HG03135 (cell line): ENCODE results near the gene CHCHD10.

Experiments
- ATAC-seq: cut with Tn5 transposase; IDR thresholded peaks from one replicate; pipeline ENCODE4 v1.9.1; 2021; ENCODE audit warnings: mild to moderate bottlenecking, moderate library complexity; ENCODE audit not compliant: unreplicated experiment

CHCHD10 gene

DNA sequence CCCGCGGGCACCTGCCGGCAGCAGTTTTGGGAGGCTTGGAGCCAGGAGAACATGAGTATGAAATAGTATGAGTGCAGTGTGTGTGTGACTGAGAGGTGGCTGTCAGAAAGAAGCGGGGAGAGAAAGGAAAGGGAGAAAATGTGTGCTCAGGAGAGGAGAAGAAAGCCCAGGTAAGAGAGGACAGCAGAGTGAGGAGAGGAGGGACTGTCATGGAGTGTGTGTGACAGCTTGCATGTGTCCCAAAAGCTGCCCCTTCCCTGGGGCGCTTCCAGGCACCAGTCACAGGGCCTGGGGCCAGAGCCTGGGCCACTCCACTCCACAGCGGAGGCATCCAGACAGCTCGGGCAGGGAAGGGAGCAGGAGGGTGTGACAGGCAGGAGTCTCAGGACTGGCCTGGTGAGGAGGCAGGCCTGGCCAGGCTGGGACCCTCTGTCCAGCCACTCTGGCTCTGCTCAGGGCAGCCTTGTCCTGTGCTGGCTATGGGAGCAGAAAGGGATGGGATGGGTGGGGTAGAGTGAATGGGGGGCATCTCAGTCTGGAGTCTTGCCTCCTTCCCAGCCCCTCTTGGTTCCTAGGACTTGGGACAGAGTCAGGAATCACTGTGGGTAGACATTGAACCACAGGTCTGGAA is 5.8 kb upstream of the CHCHD10 start:
- no peak for ATAC-seq

DNA sequence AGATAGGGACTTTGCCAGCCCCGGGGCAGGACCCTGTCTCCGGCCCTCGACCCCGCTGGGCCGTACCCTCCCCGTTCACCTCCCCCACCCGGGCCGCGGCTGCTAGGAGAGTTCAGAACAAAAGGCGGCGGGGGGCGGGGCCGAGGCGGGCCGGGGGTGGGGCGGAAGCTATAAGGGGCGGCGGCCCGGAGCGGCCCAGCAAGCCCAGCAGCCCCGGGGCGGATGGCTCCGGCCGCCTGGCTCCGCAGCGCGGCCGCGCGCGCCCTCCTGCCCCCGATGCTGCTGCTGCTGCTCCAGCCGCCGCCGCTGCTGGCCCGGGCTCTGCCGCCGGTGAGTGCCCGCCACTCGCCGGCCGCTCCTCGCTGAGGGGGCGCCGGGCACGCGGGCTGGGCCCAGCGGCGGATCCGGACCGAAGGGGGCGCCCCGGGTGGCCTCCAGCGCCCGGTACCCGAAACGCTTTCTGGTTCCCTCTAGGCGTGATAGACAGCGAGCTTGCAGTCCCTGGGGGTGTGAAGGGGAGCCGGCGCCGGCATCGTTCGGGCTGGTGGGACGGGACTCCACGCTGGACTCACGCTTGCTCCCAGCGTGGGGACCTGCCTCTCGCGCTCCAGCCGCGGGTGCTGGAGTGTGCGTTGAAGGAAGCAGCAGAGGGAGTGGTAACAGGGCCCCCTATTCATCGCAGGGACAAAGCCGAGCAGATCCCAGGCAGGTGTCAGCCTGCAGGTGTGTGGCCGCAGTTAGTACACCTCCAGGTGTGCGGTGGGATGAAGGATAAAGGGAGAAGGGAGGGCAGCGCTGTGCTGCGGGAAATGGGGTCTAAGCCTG is 5.1 kb upstream of the CHCHD10 start, which contains the start of gene MMP11:
Gene MMP11 (plus strand): TSS at position 201 of the 825 bp plus-strand sequence. CDS start 22 bp downstream, at position 223.
- ATAC-seq = no peak

DNA sequence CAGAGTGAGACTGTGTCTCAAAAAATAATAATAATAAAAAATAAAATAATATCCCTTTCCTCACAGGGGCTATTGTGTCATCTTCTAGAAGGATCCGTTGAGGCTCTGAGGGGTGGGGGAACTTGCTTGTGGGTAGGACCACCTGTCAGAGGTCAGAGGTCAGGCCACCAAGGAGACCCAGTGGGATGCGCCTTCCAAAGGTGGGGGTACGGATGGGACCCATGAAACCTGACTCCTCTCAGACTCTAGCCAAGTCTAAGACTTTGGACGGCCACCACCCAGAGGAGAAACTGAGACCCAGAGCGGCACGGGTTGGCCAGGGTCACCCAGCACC is 4.5 kb upstream of the CHCHD10 start:
- ATAC-seq = no peak

DNA sequence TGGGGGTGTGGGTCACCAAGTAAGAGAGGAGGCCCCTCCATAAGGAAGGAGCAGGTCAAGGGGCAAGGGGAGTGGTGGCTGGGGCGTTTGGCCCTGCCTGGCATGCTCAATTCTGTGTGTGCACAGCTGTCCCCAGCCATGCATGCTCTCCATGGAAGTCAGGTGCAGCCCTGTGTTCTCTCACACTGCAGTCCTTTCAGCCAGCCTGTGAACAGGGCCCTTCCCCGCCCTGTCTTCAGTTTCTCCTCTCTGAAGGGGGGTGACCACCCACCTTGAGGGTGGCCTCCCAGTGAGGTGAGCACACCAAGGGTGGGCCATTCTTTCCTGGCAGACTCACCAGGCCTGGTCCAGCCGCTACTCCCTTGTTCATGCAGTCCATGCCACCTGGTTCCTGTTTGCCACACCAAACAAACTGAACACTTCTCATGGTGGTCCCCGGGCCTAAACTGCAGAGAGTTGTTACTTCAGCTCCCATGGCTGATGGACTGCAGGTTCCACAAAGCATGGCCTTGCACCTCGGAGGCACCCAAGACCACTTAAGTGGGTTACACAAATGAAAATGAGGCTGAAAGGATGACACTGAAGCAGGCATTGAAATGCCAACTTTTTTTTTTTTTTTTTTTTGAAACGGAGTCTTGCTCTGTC is 1.7 kb upstream of the CHCHD10 start:
- no peak for ATAC-seq

DNA sequence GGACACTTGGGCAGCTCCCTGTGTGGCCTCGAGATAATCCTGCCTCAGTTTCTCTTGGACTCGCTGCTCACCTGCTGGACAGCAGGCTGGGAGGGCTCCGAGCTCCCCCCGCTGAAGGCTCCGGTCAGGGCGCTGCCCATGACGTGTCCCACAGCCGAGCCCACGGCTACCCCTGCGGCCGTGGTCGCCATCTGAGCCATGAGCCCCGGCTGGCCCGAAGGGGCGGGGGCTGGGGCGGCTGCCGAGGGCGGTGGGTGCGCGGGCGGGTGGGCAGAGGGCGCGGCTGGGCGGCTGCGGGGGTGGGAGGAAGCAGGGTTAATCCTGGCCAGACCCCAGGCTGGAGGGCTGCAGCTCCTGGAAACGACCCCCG is 484 bp downstream of the CHCHD10 start:
- no peak for ATAC-seq

DNA sequence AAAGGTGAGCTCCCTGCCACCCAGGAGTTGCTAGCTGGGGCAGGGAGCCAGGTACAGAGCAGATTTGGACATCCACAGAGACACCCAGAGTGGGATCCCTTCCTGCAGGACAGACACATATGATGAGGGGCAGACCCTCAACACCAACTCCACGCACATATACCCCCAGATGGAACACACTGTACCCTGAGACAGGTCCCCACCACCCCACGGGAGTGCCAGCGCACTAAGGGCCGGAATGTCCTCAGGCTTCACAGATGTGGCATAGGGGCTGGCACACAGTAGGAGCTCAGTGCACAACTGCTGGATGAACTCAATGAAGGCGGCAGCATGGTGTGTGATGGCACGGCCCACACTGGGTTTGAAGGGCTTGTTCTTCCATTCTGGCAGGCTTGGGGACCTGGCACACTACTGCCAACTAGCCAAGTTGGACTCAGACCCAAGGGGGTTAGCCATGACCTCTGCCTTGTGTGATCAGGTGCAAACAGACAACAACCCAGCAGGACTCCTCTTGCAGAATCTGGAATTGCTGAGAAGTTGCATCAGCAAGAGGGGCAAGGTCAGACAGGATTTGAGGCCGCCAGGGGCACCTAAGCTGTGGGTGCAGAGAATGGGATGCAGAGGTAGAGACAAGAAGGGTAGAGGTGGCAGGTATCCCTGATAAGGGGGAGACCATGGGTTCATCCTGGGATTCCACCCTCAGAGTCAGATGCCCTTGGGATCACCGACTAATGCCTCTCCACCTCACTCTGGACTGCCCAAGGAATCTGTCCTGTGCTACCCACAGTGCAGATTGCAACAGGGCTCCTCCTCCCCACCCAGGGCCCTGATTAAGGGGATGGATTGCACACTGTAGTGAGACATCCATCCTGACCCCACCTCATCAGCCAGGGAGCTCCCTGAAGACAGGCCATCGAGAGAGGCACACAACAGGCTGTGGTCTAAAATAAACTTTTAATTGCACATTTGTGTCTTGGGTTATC is 2.6 kb downstream of the CHCHD10 start:
- no peak for ATAC-seq

DNA sequence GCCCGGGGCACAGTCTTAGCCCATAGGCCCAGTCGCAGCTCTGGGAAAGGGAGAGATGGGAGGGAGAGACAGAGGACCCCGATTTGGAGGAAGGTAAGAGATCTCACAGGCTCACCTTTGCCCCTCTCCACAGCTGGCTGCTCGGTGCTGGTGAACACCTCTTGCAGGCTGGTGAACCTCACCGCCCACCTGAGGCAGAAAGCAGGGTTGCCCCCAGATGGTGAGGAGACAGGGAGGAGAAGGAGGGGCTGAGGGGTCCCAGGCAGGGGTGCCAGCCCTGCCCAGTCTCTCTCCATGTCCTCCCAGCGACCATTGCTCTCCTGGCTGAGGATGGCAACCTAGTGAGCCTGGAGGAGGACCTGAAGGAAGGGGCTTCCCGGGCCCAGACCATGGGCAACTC is 3.8 kb downstream of the CHCHD10 start:
- no peak for ATAC-seq

DNA sequence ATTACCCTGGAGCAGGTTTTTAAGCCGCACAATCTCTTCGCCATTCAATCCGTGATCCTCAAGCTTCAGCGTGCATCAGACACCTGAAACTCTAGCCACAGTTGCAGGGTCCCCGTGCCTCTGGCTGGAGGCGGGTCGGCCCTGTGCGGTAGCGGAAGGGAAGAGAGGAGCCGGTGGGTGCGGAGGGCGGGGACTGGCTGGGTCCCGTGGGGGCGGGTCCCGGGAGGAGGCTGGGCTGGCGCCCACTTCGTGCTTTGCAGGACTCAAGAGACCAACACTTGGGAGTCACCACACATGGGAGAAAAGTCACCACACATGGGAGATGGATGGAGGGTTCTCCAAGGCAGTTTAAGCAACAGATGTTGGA is 4.2 kb downstream of the CHCHD10 start:
- no peak for ATAC-seq

DNA sequence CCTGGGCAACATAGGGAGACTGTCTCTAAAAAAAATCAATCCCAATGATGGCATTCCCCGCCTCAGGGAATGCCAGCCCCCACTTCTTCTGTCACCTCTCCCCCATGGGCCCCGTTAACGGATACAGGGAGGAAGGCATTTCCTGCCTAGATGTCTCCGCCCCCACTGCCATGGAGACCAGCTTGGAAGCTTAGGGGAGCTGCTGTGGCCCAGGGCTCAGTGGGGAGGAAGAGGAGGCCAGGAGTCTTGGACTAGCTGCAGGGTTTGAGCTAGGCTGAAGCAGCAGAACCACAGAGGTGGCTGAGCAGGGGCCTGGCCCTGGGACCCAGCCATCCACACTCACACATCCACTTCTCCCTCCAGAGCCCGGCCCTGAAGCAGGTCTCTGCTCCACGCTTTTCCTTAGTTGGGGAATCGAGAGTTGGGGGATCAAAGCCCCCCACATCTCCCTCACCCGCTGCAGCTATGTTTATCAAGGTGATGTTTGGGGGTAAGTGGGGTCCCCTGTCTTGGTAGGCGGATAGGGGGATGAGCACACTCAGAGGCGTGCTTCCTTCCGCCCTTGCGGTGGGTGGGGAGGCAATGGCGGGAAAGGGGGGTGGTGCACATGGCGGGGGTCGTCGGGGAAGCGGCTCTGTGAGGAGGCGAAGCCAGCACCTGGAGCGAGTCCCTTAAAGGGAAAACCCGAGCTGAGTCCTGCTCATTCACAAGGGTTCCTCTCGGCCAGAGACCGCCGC is 4.8 kb downstream of the CHCHD10 start, which contains the start of gene C22orf15:
Gene C22orf15 (plus strand): TSS at position 149 of the 737 bp plus-strand sequence. CDS start 317 bp downstream, at position 466.
- no peak for ATAC-seq

DNA sequence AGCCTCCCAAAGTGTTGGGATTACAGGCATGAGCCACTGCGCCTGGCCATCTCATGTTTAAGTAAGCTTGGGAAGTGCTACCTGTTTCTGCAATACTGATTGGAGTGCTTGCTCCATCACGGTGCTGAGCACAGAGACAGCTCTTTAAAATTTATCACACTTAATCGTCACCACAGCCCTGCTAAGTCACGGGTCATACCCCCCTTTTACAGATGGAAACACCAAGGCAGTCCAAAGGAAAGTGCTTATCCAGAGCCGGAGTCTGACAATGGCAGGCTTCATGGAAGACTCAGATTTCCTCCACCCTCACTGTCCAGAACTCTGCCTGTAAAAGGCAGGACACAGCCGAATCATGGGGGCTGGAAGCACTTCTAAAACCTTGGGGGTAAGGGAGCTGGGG is 7.7 kb downstream of the CHCHD10 start:
- no peak for ATAC-seq

DNA sequence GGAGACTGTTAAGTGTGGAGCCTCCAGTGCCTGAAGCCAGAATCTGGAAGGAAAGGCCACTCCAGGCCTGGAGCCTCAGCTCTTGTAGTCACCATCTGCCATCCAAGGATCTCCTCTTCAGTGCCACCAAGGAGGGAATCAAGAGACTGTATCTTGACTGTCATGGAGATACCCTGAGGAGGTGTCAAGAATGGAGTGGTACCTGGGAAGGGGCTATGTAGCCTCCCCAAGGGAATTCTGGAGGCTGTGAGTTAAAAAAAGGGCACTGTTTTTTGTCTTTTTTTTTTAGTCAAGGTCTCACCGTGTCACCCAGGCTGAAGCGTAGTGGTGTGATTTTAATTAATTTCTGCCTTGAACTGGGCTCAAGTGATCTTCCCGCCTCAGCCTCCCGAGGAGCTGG is 8.2 kb downstream of the CHCHD10 start:
- no peak for ATAC-seq

DNA sequence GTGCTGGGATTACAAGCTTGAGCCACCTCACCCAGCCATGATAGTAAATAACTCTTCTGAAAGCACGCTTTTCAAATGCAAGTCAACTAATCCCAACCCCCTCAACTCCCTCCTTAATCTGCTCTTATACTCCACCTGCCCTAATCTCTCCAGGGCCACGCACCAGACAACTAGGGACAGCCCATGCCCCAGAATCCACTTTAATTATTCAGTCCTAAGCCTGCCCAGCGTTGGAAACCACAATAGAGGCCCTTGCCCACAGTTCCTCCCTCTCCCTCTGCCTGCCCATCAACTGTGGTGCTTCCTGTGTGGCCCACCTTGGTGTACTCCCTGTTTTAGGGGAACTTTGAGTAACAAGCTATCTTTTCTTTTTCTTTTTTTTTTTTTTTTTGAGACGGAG is 10.9 kb downstream of the CHCHD10 start:
- no peak for ATAC-seq

DNA sequence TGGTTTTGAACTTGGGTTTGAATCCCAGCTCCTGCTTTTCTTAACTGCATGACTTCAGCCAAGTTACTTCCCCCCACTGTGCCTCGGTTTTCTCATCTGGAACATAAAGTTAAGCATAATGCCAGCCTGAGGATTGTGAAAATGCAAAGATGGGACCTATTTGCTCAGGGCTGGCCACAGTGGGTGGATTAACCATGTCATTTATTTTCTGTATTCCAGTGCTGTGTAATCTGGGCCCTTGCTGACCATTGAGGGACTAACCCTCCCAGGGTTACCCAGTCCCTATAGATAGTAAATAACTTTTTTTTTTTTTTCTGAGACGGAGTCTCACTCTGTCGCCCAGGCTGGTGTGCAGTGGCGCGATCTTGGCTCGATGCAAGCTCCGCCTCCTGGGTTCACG is 12.1 kb downstream of the CHCHD10 start:
- no peak for ATAC-seq

DNA sequence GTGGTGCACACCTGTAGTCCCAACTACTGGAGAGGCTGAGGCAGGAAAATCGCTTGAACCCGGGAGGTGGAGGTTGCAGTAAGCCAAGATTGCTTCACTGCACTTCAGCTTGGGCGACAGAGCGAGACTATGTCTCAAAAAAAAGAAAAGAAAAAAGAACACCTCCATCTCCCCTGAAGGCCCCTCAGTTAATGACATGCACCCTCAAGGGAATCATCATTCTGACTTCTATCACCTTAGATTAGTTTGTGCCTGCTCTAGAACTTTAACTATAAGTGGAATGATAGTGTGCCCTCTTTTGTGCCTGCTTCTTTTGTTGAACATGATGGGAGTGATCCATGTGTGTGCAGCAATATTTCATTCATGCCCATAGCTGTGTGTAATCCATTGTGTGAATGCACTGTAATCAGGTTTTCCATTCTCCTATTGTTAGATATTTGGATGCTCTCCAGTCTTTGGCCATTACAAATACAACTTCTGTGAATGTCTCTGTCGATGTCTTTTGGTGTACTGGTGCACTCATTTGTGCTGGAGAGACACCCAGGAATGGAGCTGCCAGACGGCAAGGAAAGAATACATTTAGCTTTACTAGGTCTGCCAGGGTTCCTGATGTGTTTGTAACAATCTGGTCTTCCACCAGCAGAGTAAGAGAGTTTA is 12.7 kb downstream of the CHCHD10 start:
- ATAC-seq = no peak

DNA sequence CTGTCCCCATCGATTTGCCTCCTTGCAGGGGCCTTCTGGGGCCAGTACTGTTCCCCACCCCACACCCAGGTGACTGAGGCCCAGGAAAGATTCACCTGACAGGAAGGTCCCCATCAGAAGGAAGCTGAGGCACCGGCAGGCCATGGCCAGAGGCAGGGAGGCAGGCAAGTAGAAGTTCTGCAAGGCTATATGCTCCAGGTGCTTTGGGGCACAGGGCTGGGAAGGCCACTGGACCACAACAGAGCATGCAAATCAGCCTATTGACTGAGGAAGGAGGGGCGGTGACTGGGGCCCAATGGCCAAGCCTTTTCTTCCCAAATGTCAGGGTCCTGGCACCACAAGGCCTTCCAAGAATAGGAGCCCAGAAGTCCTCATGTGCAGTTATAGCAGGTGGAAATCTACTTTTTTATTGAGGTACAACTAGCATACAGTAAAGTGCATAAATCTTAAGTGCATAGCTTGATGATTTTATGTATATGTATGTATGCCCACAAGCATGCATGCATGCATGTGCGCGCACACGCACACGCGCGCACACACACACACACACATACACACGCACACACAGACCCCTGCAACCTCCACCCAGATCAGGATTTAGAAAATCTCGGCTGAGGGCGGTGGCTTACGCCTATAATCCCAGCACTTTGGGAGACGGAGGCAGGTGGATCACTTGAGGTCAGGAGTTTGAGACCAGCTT is 13.4 kb downstream of the CHCHD10 start, which contains the start of gene VPREB3:
Gene VPREB3 (minus strand): TSS at position 206 of the 700 bp plus-strand sequence. CDS start 62 bp downstream, at position 144.
- no peak for ATAC-seq

DNA sequence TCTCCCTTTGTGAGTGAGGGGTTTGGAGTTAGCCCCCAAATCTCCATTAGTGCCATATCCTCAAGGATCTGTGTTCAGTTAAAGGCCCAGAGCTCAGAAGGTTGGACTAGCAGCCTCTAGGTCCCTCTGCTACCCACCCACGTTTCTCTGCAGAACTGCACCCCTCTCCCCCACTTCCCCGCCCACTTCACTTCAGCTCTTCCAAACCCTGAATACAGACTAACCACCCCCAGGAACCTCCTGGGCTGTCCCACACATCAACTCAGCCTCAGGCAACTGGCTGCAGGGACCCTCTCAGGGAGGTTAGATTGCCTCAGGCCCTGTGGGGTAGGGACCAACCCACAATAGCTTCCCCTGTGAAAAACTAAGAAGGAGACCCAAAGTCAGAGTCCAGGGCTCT is 14.4 kb downstream of the CHCHD10 start:
- ATAC-seq = no peak

DNA sequence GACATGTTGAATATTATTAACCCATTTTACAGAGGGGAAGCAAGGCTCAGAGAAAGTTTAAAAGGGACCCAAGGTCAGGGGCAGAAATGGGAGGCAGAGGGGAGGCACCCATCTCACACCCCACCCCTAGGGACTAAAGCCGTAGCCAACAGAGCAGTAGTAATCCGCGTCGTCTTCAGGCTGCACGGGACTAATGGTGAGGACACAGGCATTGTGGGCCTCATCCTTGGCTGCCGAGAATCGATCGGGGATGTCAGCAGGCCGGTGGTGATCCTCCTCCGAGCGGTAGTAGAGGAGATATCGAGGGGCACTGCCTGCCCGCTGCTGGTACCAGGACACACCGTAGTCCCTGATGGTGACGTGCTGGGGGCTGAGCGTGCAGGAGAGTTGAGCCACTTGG is 15.0 kb downstream of the CHCHD10 start:
- ATAC-seq = no peak

DNA sequence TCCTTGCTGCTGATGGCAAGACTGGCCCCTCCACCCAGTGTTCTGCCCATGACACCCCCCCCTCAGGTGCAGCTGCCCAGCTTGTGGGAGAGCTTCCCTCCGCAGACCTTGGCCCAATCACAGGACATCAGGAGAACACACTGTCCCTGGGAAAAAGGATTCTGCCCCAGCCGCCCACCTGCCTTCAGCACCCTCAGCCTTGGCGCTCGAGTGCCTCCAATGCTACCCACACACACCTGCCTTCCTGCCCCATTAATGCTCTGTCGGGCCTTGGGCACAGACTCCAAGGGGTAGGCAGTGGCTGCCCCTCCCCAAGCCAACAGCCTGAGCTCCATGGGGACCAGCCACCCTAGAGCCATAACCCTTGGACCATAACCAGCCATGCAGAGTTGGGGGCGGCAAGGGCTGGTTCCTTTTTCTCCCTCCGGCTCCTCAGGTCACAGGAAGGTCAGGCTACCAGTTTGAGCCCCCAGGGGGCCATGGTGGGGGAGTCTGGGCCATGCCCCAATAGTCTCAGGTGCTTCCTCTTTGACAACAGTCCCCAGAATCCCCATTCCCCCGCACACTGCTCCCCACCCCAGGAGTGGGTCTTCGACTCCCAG is 15.6 kb downstream of the CHCHD10 start:
- ATAC-seq = peak; percentile 45
